Measurements from ENCODE around the gene CDC42EP4.

- TF ChIP-seq CTCF (IDR thresholded peaks at IDR 0.05; ENCODE audit: poor library complexity, severe bottlenecking) (no peak), EZH2 (IDR thresholded peaks at IDR 0.05; ENCODE audit: borderline replicate concordance, insufficient read depth, low read length, poor library complexity, severe bottlenecking) (no peak), POLR2AphosphoS5 (IDR thresholded peaks at IDR 0.05) (no peak), EP300 (conservative IDR thresholded peaks at IDR 0.05; ENCODE audit: poor library complexity, severe bottlenecking) (no peak), RAD21 (conservative IDR thresholded peaks at IDR 0.05) (no peak), REST (IDR thresholded peaks at IDR 0.05; ENCODE audit: borderline replicate concordance) (no peak)
Measured at GRCh38 chr17:73268582-73269328, 43.0 kb downstream of the CDC42EP4 start.

All from neural cell (in vitro differentiated cells).